Measurements from ENCODE around the gene URI1.

GRCh38 chr19:29999490-29999889 lies 57.5 kb downstream of the URI1 start:
- TF ChIP-seq CTCF (IDR thresholded peaks at IDR 0.05; ENCODE audit: control extremely low read depth in 1 of 3, insufficient read depth in 1 of 3, low read depth in 1 of 3, low read length in 3 of 3) = no peak
- TF ChIP-seq TAF7 (optimal IDR thresholded peaks at IDR 0.05; ENCODE audit: borderline replicate concordance, low read depth, low read length) = no peak
- TF ChIP-seq SIRT6 (IDR thresholded peaks at IDR 0.05; ENCODE audit: low read length) = no peak
- no peak for TF ChIP-seq EZH2 (IDR thresholded peaks at IDR 0.05; ENCODE audit: low read depth, low read length, severe bottlenecking)
- TF ChIP-seq TEAD4 (IDR thresholded peaks at IDR 0.05; ENCODE audit: low read depth, low read length) = no peak
- TF ChIP-seq TAF1 (IDR thresholded peaks at IDR 0.05; ENCODE audit: low read depth, low read length) = no peak
- TF ChIP-seq SIN3A (conservative IDR thresholded peaks at IDR 0.05 in 1 of 2, IDR thresholded peaks at IDR 0.05 in 1 of 2; ENCODE audit: low read depth in 1 of 2, low read length in 2 of 2) = no peak
- no peak for TF ChIP-seq POLR2A (IDR thresholded peaks at IDR 0.05; ENCODE audit: control extremely low read depth in 1 of 2, low read depth in 2 of 2, low read length in 2 of 2)
- TF ChIP-seq RFX5 (IDR thresholded peaks at IDR 0.05; ENCODE audit: borderline replicate concordance, low read depth, low read length) = no peak
- no peak for TF ChIP-seq RNF2 (IDR thresholded peaks at IDR 0.05; ENCODE audit: borderline replicate concordance, low read depth, low read length, missing control alignments, poor library complexity, severe bottlenecking)
- TF ChIP-seq CHD1 (IDR thresholded peaks at IDR 0.05; ENCODE audit: low read depth, low read length) = no peak
- TF ChIP-seq MAX (IDR thresholded peaks at IDR 0.05) = no peak
- TF ChIP-seq, protein P1, sequence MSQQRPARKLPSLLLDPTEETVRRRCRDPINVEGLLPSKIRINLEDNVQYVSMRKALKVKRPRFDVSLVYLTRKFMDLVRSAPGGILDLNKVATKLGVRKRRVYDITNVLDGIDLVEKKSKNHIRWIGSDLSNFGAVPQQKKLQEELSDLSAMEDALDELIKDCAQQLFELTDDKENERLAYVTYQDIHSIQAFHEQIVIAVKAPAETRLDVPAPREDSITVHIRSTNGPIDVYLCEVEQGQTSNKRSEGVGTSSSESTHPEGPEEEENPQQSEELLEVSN (IDR thresholded peaks at IDR 0.05) = no peak
- TF ChIP-seq NRF1 (IDR thresholded peaks at IDR 0.05; ENCODE audit: low read depth, low read length) = no peak

Measured in H1 (cell line).